Activated naive CD8-positive, alpha-beta T cell treated with anti-CD3 and anti-CD28 coated beads, Interleukin-2, amount 50 U/mL, for 24 hours (primary cell): ENCODE results near the gene PARP9.
A peak's percentile ranks its signal among the peaks of the same experiment; 100 is the strongest.

Source experiments
- ATAC-seq: fragments of 150-1000 bp; cut with Tn5 transposase; one replicate; pipeline ENCODE4 v1.10.0; 2021
- DNase-seq: peaks from one replicate; pipeline ENCODE4 v3.0.0; 2021
- H3K27ac Mint-ChIP-seq: one replicate; pipeline ENCODE4 v1.8.0; 2021; ENCODE audit warnings: mild to moderate bottlenecking, mixed read lengths
- H3K27me3 Mint-ChIP-seq: one replicate; pipeline ENCODE4 v1.8.0; 2021; ENCODE audit warnings: mixed read lengths
- H3K36me3 Mint-ChIP-seq: one replicate; pipeline ENCODE4 v1.8.0; 2021; ENCODE audit warnings: low read depth, mixed read lengths
- H3K4me1 Mint-ChIP-seq: one replicate; pipeline ENCODE4 v1.8.0; 2021; ENCODE audit warnings: mixed read lengths
- H3K4me3 Mint-ChIP-seq: one replicate; pipeline ENCODE4 v1.8.0; 2021; ENCODE audit warnings: mild to moderate bottlenecking, moderate library complexity, mixed read lengths
- H3K9me3 Mint-ChIP-seq: one replicate; pipeline ENCODE4 v1.8.0; 2021; ENCODE audit warnings: mixed read lengths

Gene PARP9

DNA sequence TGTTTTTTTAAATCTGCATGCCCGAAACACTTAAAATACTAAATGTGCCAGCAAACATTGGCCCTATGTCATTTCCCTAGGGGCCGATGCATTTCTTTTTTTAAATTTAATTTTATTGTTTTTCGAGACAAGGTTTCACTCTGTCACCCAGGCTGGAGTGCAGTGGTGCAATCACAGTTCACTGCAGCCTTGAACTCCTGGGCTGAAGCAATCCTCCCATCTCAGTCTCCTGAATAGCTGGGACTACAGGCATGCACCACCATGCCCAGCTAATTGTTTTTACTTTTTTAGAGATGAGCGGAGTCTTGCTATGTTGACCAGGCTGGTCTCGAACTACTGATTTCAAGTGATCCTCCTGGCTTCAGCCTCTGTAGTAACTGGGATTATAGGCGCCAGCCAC is 5.5 kb downstream of the PARP9 start:
- Mint-ChIP-seq H3K36me3 (peaks cover 22% of the 10 kb centered on the region), H3K27me3 (no peaks in the 10 kb centered on the region), H3K4me1 (peaks cover 34% of the 10 kb centered on the region), H3K9me3 (no peaks in the 10 kb centered on the region), H3K27ac (no peak overlapping the region), H3K4me3 (no peak overlapping the region)
- ATAC-seq (no peak), DNase-seq (no peak)

DNA sequence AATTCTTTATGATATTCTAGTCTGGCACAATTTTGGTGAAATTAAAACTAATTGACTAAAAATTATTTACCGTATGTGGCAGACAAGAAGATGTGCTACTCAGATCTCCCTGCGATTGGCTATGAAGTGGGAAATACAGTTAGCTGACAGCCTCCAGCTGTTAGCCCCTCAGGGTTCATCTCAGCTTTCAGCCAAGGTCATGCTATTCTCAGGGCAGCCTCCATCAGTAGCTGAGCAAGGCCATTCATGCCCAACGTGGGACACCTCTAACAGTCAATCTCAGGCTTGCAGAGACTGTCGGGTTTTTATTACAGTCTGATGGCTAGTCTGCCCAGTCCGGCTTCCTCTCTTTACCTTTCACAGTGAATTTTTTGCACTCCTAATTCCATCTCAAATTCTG is 6.7 kb downstream of the PARP9 start:
- H3K27ac Mint-ChIP-seq, result no peak overlapping the region
- peaks cover 26% of the 10 kb centered on the region for H3K4me1 Mint-ChIP-seq
- DNase-seq (no peak), ATAC-seq (no peak)
- peaks cover 32% of the 10 kb centered on the region for H3K36me3 Mint-ChIP-seq
- no peaks in the 10 kb centered on the region for H3K9me3 Mint-ChIP-seq
- H3K27me3 Mint-ChIP-seq, result no peaks in the 10 kb centered on the region
- no peak overlapping the region for H3K4me3 Mint-ChIP-seq

DNA sequence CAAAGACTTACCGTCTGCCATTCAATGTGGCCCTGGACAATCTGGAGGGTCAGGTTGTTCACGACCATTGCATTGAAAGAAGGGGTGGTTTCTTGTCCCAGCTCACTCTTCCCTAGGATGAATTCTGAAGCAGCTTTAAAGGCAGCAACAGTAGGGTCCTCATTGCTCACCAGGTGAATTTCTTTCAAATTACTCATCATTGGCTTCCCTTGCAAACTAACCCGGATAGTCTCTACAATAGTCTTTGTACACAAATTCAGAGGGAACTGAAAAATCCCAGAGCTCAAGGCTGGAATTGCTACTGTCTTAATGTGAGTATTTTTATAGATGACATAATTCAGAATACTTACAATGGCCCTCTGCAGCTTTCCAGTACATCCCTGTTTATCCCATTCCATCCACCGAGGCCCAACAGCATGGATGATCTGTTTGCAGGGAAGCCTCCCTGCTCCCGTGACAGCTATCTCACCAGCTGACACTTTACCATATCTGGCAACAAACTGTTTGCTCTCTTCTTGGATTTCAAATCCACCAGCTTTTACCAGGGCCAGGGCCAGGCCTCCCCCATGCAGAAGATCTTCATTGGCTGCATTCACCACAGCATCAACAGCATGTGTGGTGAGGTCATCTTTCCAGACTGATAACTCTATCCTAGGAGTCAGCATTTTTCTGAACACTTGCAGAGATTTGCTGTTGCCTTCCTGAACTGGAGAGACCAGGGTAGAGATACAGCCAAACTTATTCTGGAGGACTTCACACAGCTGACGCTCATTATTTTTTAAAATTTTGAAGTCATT is 8.6 kb downstream of the PARP9 start:
- no peak for ATAC-seq
- peaks cover 44% of the 10 kb centered on the region for H3K36me3 Mint-ChIP-seq
- DNase-seq, result no peak
- H3K27me3 Mint-ChIP-seq, result no peaks in the 10 kb centered on the region
- no peaks in the 10 kb centered on the region for H3K9me3 Mint-ChIP-seq
- peaks cover 12% of the 10 kb centered on the region for H3K4me1 Mint-ChIP-seq
- no peak overlapping the region for H3K27ac Mint-ChIP-seq
- H3K4me3 Mint-ChIP-seq, result no peak overlapping the region

DNA sequence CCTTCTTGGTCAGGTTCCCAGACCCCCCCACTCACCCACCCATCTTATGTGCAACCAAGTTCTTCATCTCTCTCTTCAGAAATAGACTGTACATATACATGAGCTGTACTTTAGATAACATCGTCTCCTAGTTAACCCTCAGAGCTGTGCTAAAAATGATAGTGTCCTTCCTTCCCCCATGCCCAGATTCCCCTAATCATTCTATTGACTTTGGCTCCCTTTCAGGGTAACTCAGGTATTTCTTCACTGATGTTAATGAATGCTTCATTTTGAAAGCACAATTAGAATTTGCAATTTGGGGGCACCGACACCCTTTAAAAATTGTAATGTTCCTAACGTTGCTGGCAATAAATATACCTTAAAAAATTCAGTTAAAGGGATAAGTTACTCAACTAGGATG is 10.9 kb downstream of the PARP9 start:
- no peak for DNase-seq
- Mint-ChIP-seq H3K27ac (no peak overlapping the region), H3K36me3 (peaks cover 50% of the 10 kb centered on the region), H3K4me1 (peaks cover 7% of the 10 kb centered on the region), H3K27me3 (no peaks in the 10 kb centered on the region), H3K4me3 (no peak overlapping the region), H3K9me3 (no peaks in the 10 kb centered on the region)
- no peak for ATAC-seq

DNA sequence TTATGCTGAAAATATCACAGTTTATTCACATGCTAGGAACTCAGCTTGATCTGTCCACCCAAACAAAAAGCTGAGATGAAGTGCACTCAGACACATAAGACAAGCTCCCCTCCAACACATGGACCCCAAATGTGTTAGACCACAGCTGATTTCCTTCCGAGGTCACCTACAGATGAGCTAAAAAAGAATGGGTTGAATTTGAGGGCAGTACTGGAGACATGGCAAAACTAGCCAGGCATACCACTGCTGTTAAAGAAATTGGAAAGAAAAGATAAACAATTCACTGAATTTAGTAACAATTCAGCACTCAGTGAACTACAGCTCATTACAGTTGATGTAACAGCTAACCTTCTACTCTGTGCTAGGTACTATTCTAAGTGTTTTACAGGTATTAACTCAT is 15.5 kb downstream of the PARP9 start:
- no peaks in the 10 kb centered on the region for H3K9me3 Mint-ChIP-seq
- no peak overlapping the region for H3K4me3 Mint-ChIP-seq
- H3K27ac Mint-ChIP-seq, result no peak overlapping the region
- H3K4me1 Mint-ChIP-seq, result peaks cover 2% of the 10 kb centered on the region
- H3K36me3 Mint-ChIP-seq, result peaks cover 46% of the 10 kb centered on the region
- no peaks in the 10 kb centered on the region for H3K27me3 Mint-ChIP-seq
- ATAC-seq (no peak), DNase-seq (no peak)

DNA sequence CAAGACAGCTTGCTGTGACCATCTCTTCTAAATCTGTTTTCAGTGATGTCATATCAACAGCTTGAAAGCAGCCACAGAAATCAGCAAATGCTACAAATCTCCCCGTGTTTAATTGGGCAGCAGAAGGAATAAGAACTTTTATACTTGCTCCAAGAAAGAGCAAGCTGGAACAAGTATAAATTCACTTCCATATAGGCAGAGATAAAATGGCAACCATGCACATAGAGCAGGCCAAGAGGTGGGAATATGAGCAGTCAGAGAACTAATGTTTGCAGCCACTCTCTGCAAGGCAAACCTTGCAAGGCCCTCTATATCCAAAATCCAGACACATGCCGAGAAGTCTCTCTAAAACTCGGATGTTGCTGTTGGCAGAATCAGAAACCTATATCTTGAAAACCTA is 16.0 kb downstream of the PARP9 start:
- H3K9me3 Mint-ChIP-seq, result no peaks in the 10 kb centered on the region
- no peak overlapping the region for H3K4me3 Mint-ChIP-seq
- no peak for DNase-seq
- H3K4me1 Mint-ChIP-seq, result peaks cover 2% of the 10 kb centered on the region
- H3K27me3 Mint-ChIP-seq, result no peaks in the 10 kb centered on the region
- peaks cover 42% of the 10 kb centered on the region for H3K36me3 Mint-ChIP-seq
- no peak overlapping the region for H3K27ac Mint-ChIP-seq
- ATAC-seq, result no peak

DNA sequence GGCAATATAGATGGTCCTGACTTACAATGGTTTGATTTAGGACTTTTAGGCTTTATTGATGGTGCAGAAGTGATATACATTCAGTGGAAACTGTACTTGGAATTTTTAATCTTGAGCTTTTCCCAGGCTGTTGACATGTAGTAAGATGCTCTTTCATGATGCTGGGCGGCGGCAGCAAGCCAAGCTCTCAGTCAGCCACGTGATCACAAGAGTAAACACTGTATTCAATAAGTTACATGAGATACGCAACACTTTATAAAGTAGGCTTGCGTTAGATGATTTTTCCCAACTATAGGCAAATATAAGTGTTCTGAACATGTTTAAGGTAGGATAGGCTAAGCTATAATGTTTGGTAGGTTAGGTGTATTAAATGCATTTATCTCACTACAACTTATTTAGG is 17.9 kb downstream of the PARP9 start:
- DNase-seq (no peak), ATAC-seq (no peak)
- H3K27ac Mint-ChIP-seq, result no peak overlapping the region
- no peaks in the 10 kb centered on the region for H3K4me1 Mint-ChIP-seq
- H3K4me3 Mint-ChIP-seq, result no peak overlapping the region
- H3K36me3 Mint-ChIP-seq, result peaks cover 33% of the 10 kb centered on the region
- H3K27me3 Mint-ChIP-seq, result no peaks in the 10 kb centered on the region
- H3K9me3 Mint-ChIP-seq, result no peaks in the 10 kb centered on the region

DNA sequence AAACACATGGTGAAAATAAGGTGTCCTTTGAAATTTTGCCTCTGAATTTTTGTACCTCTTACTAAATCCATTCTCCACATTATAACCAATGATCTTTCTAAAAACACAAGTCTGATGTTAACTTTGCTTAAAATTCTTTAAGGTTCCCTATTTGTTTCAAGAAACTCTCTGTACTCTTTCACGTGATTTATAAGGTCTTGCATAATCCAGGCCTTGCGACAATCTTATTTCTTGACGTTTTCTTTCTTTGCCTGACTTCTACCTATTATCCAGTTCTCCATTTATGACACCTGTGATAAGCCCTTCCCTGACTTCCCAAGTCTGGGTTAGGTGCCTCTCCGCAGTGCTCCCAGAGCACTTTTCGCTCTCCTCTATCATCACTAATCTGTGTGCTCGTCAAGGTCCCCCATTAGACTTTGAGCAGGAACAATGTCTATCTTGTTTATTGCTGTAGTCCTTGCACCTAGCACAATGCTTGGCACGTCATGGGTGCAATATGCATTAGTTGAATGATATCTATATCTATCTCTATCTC is 25.1 kb downstream of the PARP9 start:
- H3K27me3 Mint-ChIP-seq, result no peaks in the 10 kb centered on the region
- H3K4me1 Mint-ChIP-seq, result peaks cover 28% of the 10 kb centered on the region
- H3K27ac Mint-ChIP-seq, result no peak overlapping the region
- H3K4me3 Mint-ChIP-seq, result no peak overlapping the region
- no peak for ATAC-seq
- peaks cover 47% of the 10 kb centered on the region for H3K36me3 Mint-ChIP-seq
- no peak for DNase-seq
- no peaks in the 10 kb centered on the region for H3K9me3 Mint-ChIP-seq

DNA sequence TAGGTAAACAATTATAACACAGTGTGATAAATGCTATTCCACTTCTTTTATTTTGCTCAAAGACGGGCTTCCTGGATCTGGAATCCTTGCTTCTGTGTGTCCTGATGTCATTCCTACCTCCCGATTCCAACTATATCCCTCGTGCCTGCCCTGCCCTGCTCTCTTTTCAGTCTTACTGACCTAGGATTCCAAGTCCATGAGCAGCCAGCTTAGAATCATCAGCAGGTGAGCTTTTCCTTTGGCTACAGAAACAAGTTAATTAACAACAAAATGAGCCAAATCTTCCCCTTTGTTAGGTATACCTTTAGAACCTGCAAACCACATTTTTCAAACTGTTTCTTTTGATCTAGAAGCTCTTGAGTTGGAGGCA is 27.5 kb downstream of the PARP9 start:
- H3K4me1 Mint-ChIP-seq, result peaks cover 52% of the 10 kb centered on the region
- DNase-seq (no peak), ATAC-seq (no peak)

DNA sequence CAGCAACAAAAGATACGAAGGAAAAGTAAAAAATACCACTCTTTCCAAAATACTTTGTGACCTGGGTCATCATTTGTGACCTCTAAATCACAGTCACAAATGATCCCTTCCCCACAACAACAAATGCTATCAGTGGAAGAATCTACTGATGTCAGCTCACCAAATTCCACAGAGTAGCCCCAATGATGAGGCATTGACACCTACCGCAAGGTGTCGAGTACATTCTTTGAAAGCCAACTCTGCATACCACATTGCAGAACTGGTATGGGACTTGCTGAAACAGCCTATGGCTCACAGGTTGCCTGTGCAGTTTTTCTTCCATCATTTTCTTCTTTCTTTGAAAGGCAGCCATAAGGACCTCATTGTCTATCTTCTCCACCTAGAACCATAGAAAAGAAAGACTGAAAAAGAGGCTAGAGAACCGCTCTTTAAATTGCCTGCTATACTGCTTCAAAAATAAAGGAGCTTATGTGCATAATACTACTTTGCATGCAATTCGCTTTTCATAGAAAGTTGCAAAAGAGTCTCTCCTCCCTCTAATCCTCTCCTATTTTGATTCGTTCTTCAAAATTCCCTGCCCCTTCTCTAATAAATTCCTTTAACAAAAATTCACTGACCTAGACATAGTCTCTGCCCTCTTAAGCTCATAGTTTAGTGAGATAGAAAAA is 28.0 kb downstream of the PARP9 start:
- H3K9me3 Mint-ChIP-seq, result no peaks in the 10 kb centered on the region
- peaks cover 54% of the 10 kb centered on the region for H3K4me1 Mint-ChIP-seq
- no peak for DNase-seq
- no peak for ATAC-seq
- H3K27ac Mint-ChIP-seq, result no peak overlapping the region
- peaks cover 62% of the 10 kb centered on the region for H3K36me3 Mint-ChIP-seq
- H3K27me3 Mint-ChIP-seq, result no peaks in the 10 kb centered on the region
- H3K4me3 Mint-ChIP-seq, result no peak overlapping the region

More for the DNA sequence above, 27.5 kb downstream of the PARP9 start:
- H3K36me3 Mint-ChIP-seq, result peaks cover 63% of the 10 kb centered on the region
- H3K27ac Mint-ChIP-seq, result no peak overlapping the region
- no peaks in the 10 kb centered on the region for H3K9me3 Mint-ChIP-seq
- no peaks in the 10 kb centered on the region for H3K27me3 Mint-ChIP-seq
- no peak overlapping the region for H3K4me3 Mint-ChIP-seq

DNA sequence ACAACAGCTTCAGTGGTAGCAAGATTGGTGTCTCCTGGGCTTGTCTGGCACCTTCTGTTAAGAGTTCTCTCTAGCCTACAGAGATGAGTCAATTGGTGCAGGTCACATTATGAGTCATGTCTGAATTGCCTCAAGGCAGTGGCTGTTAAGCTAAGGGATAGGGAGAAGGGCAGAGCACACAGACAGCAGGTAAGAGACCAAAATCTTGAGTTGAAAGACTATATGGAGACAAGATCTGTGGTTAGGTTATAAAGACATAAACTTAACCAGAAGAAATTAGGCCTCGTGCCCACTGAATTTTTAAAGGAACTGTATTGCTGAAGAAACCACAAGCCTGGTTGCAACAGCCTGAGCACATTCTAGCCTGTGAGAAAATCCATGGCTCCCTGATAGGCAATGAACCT is 30.2 kb downstream of the PARP9 start:
- H3K9me3 Mint-ChIP-seq, result no peaks in the 10 kb centered on the region
- DNase-seq (peak; percentile 30), ATAC-seq (peak; percentile 100)
- H3K4me1 Mint-ChIP-seq, result peaks cover 51% of the 10 kb centered on the region
- H3K4me3 Mint-ChIP-seq, result no peak overlapping the region
- H3K27ac Mint-ChIP-seq, result peak overlapping the region; percentile 76
- H3K27me3 Mint-ChIP-seq, result no peaks in the 10 kb centered on the region
- H3K36me3 Mint-ChIP-seq, result peaks cover 61% of the 10 kb centered on the region

DNA sequence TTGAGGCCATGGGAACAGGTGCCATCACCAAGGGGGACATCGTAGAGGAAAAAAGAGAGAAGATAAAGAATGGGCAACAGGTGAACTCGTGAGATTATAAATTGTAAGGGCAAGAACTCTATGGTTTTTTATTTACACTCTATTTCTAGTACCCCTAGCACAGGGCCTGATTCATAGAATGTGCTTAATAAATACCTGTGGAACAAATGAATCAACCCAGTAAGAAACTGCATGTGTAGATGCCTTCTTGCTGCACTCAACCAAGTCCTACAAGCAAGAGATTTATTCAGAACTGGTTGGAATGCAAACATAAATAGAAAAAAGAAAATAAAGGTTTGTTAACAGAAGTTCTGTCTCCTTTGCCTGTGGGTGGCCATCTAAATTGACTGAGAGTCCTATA is 30.6 kb downstream of the PARP9 start:
- Mint-ChIP-seq H3K27me3 (no peaks in the 10 kb centered on the region), H3K4me1 (peaks cover 48% of the 10 kb centered on the region), H3K27ac (peak overlapping the region; percentile 76), H3K4me3 (peak overlapping the region; percentile 9), H3K36me3 (peaks cover 59% of the 10 kb centered on the region), H3K9me3 (no peaks in the 10 kb centered on the region)
- no peak for DNase-seq
- peak; percentile 26 for ATAC-seq

DNA sequence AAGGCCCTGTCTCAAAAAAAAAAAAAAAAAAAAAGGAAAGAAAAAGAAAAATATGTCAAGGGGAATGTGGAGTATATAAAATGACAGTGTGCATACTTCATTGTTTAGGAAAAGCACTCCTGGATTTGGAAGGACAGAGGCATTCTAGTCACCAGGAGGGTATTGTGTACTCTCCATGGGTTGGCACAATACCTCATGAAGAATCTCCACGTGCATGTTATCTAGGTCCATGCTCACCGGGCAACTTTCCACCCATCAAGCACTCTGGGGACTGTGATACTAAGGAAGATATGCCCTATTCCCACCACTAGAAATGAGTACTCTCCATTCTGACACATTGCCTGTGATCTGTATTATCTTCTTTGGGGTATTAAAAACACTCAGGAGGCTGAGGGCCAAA is 33.9 kb downstream of the PARP9 start:
- Mint-ChIP-seq H3K4me1 (peaks cover 37% of the 10 kb centered on the region), H3K27me3 (no peaks in the 10 kb centered on the region), H3K36me3 (peaks cover 43% of the 10 kb centered on the region), H3K9me3 (no peaks in the 10 kb centered on the region), H3K27ac (no peak overlapping the region), H3K4me3 (no peak overlapping the region)
- DNase-seq, result no peak
- no peak for ATAC-seq

DNA sequence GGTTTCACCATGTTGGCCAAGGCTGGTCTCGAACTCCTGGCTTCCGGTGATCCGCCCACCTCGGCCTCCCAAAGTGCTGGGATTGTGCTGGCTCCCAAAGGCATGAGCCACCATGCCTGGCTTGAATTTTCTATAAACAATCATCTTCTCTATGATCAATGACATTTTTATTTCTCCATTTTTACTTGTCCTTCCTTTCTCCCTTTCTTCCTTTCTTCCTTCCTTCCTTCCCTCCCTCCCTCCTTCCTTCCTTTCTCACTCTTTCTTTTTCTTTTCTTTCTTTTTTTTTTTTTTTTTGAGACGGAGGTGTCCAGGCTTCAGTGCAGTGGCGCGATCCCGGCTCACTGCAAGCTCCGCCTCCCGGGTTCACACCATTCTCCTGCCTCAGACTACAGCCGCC is 40.8 kb downstream of the PARP9 start:
- peaks cover 4% of the 10 kb centered on the region for H3K36me3 Mint-ChIP-seq
- no peaks in the 10 kb centered on the region for H3K9me3 Mint-ChIP-seq
- DNase-seq (no peak), ATAC-seq (no peak)
- H3K27ac Mint-ChIP-seq, result no peak overlapping the region
- H3K4me1 Mint-ChIP-seq, result peaks cover 1% of the 10 kb centered on the region
- no peaks in the 10 kb centered on the region for H3K27me3 Mint-ChIP-seq
- no peak overlapping the region for H3K4me3 Mint-ChIP-seq

DNA sequence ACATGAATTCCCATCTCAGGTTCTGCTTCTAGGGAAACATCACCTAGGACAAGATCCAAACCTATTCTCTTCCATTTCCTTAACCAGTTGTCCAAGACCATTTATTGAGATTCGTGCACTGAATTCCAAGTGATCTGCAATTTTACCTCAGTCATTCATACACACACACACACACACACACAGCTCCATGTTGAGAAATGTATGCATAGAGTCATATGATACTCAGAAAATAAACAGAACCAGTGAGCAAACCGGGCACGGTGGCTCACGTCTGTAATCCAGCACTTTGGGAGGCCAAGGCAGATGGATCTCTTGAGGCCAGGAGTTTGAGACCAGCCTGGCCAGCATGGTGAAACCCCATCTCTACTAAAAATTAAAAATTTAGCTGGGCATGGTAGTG is 43.2 kb downstream of the PARP9 start:
- no peak for ATAC-seq

More for the DNA sequence above, 43.2 kb downstream of the PARP9 start:
- DNase-seq, result no peak
- Mint-ChIP-seq H3K4me3 (no peak overlapping the region), H3K9me3 (no peaks in the 10 kb centered on the region), H3K36me3 (peaks cover 4% of the 10 kb centered on the region), H3K27me3 (no peaks in the 10 kb centered on the region), H3K27ac (no peak overlapping the region), H3K4me1 (peaks cover 1% of the 10 kb centered on the region)
